Endothelial cell of umbilical vein (primary cell): Measurements from ENCODE around the gene EFEMP1. TPM values are rescaled to one million over a fixed set of nuclear protein-coding genes. Genes with fewer than 3 reads are reported as not detected.

Experiments
- BruUV-seq: library from RNA; stranded (reverse); fragments of 400-500 nt; replicated peaks from 2 replicates; lab custom pipeline; 2021; lab: Mats Ljungman, UMichigan
- CTCF ChIA-PET: fragments of 300-600, 350-600 bp; sonication (Branson Sonifier 250); formaldehyde crosslinking; loops from one replicate; lab custom pipeline; 2021; ENCODE audit warnings: antibody characterized with exemption, inconsistent platforms; lab: Charles Lee
- POLR2A ChIA-PET: fragments of 300-600, 350-600 bp; sonication (Branson Sonifier 250); formaldehyde crosslinking; loops from one replicate; lab custom pipeline; 2021; ENCODE audit warnings: antibody characterized with exemption, inconsistent platforms; lab: Charles Lee
- DNase-seq: peaks from one replicate; pipeline ENCODE4 v3.0.0-alpha.2; 2011; ENCODE audit warnings: low read depth, low spot score
- FAIRE-seq: peaks from 2 replicates; lab custom pipeline; 2011; peaks lifted over from hg19 to GRCh38; lab: Jason Lieb, UNC
- H2AFZ ChIP-seq: 2 replicates; pipeline ENCODE4 v1.6.0; 2012; ENCODE audit warnings: low read depth, low read length, control low read depth, inconsistent platforms
- H3K27ac ChIP-seq: 2 replicates; pipeline ENCODE4 v1.5.1; 2011; ENCODE audit warnings: low read depth, mild to moderate bottlenecking, control low read depth, low read length, moderate library complexity; ENCODE audit not compliant: insufficient read depth
- H3K27me3 ChIP-seq, 2 experiments: 2 replicates each; pipeline versions ENCODE4 v1.6.0 to v1.6.1; 2011; ENCODE audit warnings: low read length in 2 of 2, mixed read lengths in 1 of 2; ENCODE audit not compliant: control insufficient read depth in 2 of 2, insufficient read depth in 2 of 2
- H3K36me3 ChIP-seq, 2 experiments: 2 replicates in 1 of 2; 3 replicates in 1 of 2; pipeline ENCODE4 v1.5.1; 2011; ENCODE audit warnings: low read length in 2 of 2, mild to moderate bottlenecking in 1 of 2, moderate library complexity in 1 of 2; ENCODE audit not compliant: control insufficient read depth in 2 of 2, insufficient read depth in 2 of 2; ENCODE audit errors: extremely low read depth in 1 of 2
- H3K4me1 ChIP-seq: 3 replicates; pipeline ENCODE4 v1.5.1; 2011; ENCODE audit warnings: mild to moderate bottlenecking, low read length; ENCODE audit not compliant: control insufficient read depth, insufficient read depth; ENCODE audit errors: extremely low read depth
- H3K4me2 ChIP-seq: 2 replicates; pipeline ENCODE4 v1.6.1; 2011; ENCODE audit warnings: low read length, control low read depth, mixed read lengths; ENCODE audit not compliant: insufficient read depth
- H3K4me3 ChIP-seq, 3 experiments: fragments of 200-600 bp in 1 of 3; sonication (generic), shearing (Covaris generic) in 1 of 3; replicated peaks in 1 of 3; 2 replicates each; pipeline ENCODE4 v1.5.1; 2011 to 2016; ENCODE audit warnings: control low read depth in 3 of 3, low read length in 3 of 3, mild to moderate bottlenecking in 2 of 3, inconsistent platforms in 1 of 3, low read depth in 1 of 3, moderate library complexity in 1 of 3; ENCODE audit not compliant: insufficient read depth in 1 of 3
- H3K79me2 ChIP-seq: 2 replicates; pipeline ENCODE4 v1.6.0; 2012; ENCODE audit warnings: low read length, inconsistent platforms; ENCODE audit not compliant: control insufficient read depth, insufficient read depth
- H3K9ac ChIP-seq: replicated peaks from 2 replicates; pipeline ENCODE3; 2011; ENCODE audit warnings: low read length, control low read depth; ENCODE audit not compliant: insufficient read depth; ENCODE audit errors: extremely low read depth
- H3K9me1 ChIP-seq: replicated peaks from 3 replicates; pipeline ENCODE4 v1.6.0; 2011; ENCODE audit warnings: mild to moderate bottlenecking, low read length; ENCODE audit not compliant: control insufficient read depth, insufficient read depth; ENCODE audit errors: extremely low read depth
- H3K9me3 ChIP-seq: replicated peaks from 2 replicates; pipeline ENCODE4 v1.5.1; 2012; ENCODE audit warnings: low read length, inconsistent platforms; ENCODE audit not compliant: control insufficient read depth, insufficient read depth
- H4K20me1 ChIP-seq: replicated peaks from 2 replicates; pipeline ENCODE3; 2011; ENCODE audit warnings: mild to moderate bottlenecking, low read length; ENCODE audit not compliant: control insufficient read depth, insufficient read depth; ENCODE audit errors: extremely low read depth
- EZH2 ChIP-seq: IDR thresholded peaks from 2 replicates; pipeline ENCODE4 v1.6.1; 2012; ENCODE audit warnings: borderline replicate concordance, low read depth, mild to moderate bottlenecking, moderate library complexity, low read length, inconsistent platforms; ENCODE audit not compliant: severe bottlenecking
- FOS ChIP-seq: IDR thresholded peaks from 2 replicates; pipeline ENCODE4 v1.6.1; 2011; ENCODE audit warnings: mild to moderate bottlenecking, low read length, moderate library complexity, borderline replicate concordance; ENCODE audit not compliant: insufficient read depth
- GATA2 ChIP-seq: IDR thresholded peaks from 2 replicates; pipeline ENCODE4 v1.7.0; 2011; ENCODE audit warnings: low read depth, mild to moderate bottlenecking, moderate library complexity, mixed read lengths, low read length; ENCODE audit not compliant: insufficient read length, insufficient read depth
- JUN ChIP-seq: IDR thresholded peaks from 2 replicates; pipeline ENCODE4 v1.6.1; 2011; ENCODE audit warnings: borderline replicate concordance, low read depth; ENCODE audit not compliant: insufficient read length, insufficient read depth
- MYC ChIP-seq: IDR thresholded peaks from one replicate; pipeline ENCODE4 v1.6.1; 2011; ENCODE audit warnings: mild to moderate bottlenecking, low read depth, low read length
- POLR2A ChIP-seq: IDR thresholded peaks from 2 replicates; pipeline ENCODE4 v1.6.1; 2012; ENCODE audit warnings: low read depth, mild to moderate bottlenecking, control low read depth, low read length
- POLR2AphosphoS5 ChIP-seq: IDR thresholded peaks from 2 replicates; pipeline ENCODE4 v1.6.1; 2012; ENCODE audit warnings: low read depth, mild to moderate bottlenecking, control low read depth, low read length, moderate library complexity; ENCODE audit not compliant: insufficient read depth
- dilution Hi-C: fragments of 300-500 bp; cut with MboI; formaldehyde crosslinking; loops from one replicate; pipeline ENCODE4 v1.15.0; 2019; ENCODE audit warnings: low sequenced_read_pairs; ENCODE audit not compliant: extremely low pct_ligation_motif_present
- intact Hi-C: fragments of 100-400 bp; cut with micrococcal nuclease; formaldehyde crosslinking; loops from one replicate; pipeline ENCODE4 v1.10.0; 2022
- polyA plus RNA-seq, 4 experiments: library from polyadenylated mRNA; depleted of rRNA in 3 of 4; stranded (reverse) in 3 of 4; unstranded in 1 of 4; fragments of >200 nt; gene quantifications; 2 replicates each; pipeline versions ENCODE4 v1.2.1 to v1.2.3, GENCODE V29; 2011 to 2012; ENCODE audit warnings: missing spikeins in 1 of 4
- total RNA-seq: library from RNA; stranded (reverse); gene quantifications from 2 replicates; pipeline ENCODE4 v1.2.3, GENCODE V29; 2021
- TF ChIP-seq, protein P1 (sequence below), 2 donors: IDR thresholded peaks; 1 replicate in 1 of 2; 2 replicates in 1 of 2; pipeline ENCODE4 v1.5.1; 2011; ENCODE audit warnings: low read length in 2 of 2, mild to moderate bottlenecking in 2 of 2, moderate library complexity in 2 of 2, control low read depth in 1 of 2, inconsistent platforms in 1 of 2, low read depth in 1 of 2; ENCODE audit not compliant: insufficient read depth in 1 of 2; ENCODE audit errors: extremely low read depth in 1 of 2
- TF ChIP-seq, protein P2 (sequence below): IDR thresholded peaks from 2 replicates; pipeline ENCODE4 v1.6.1; 2011; ENCODE audit not compliant: insufficient read depth, insufficient read length

The EFEMP1 gene
- total and polyA plus RNA-seq, 2 donors (not counting 3 experiments of a cell fraction or from before 2014, with no cell fraction given) = 2,981 to 11,813 TPM

DNA sequence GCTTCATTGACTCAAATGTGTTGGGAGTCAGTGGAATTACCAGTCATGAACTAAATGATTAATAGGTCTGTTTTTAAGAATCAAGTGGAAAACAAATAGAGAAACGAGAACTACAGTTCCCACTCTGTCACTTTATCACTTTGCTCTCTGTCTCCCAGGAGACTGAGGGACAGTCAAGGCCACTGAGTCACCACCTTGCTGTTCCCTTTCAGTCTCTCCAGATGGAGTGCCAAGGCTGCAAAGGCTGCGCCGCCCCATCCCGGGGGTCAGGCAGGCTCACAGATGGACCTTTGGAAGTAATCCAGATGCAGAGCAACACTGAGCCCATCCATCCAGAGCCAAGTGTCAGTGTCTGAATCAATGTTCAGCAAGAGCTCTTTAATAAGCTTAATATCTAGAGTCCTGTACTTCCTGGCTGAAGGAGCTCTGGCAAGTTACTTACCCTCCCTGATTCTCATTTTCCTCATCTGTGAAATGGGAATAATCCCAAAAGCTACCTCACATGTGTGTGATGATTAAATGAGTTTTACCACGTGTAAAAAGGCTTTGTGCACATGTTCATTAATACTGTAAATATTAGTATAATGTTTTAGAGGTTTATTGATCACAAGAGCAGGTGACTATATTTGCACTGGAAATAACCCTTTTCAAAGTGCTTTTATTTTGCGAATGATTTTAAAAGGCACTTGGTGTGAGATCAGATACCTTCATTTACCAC, 43.0 kb upstream of the EFEMP1 start:
- Histone ChIP-seq H3K4me1 (peaks cover 50% of the 10 kb centered on the region), H3K79me2 (peaks cover 4% of the 10 kb centered on the region), H3K4me3 (no peak overlapping the region), H3K9me3 (no peaks in the 10 kb centered on the region), H3K9ac (peak overlapping the region; percentile 70), H3K36me3 (no peaks in the 10 kb centered on the region), H3K9me1 (no peaks in the 10 kb centered on the region), H4K20me1 (no peaks in the 10 kb centered on the region), H2AFZ (no peak overlapping the region), H3K4me2 (peak overlapping the region; percentile 26), H3K27ac (peak overlapping the region; percentile 97), H3K27me3 (no peaks in the 10 kb centered on the region)
- BruUV-seq = TSS peak; percentile 87
- ChIA-PET CTCF (interaction anchor here (1.0 to 4.6 kb wide), 8 partner anchors 11 to 195 kb away, joined by 3 to 38 read pairs (median 8); no protein-coding TSS in a partner anchor), POLR2A (interaction anchor here (1.1 to 4.3 kb wide), 6 partner anchors 27 to 108 kb away, joined by 3 to 40 read pairs (median 10); partner anchors contain the start of gene EFEMP1)
- DNase-seq = peak; percentile 97
- intact Hi-C loops = loop anchor here (1.0 kb wide), 6 partner anchors 20 to 166 kb away; no protein-coding TSS in a partner anchor
- FAIRE-seq = peak; percentile 74
- dilution Hi-C loops = no loop called here
- no peak for TF ChIP-seq JUN
- no peak for TF ChIP-seq EZH2
- TF ChIP-seq, protein P1, sequence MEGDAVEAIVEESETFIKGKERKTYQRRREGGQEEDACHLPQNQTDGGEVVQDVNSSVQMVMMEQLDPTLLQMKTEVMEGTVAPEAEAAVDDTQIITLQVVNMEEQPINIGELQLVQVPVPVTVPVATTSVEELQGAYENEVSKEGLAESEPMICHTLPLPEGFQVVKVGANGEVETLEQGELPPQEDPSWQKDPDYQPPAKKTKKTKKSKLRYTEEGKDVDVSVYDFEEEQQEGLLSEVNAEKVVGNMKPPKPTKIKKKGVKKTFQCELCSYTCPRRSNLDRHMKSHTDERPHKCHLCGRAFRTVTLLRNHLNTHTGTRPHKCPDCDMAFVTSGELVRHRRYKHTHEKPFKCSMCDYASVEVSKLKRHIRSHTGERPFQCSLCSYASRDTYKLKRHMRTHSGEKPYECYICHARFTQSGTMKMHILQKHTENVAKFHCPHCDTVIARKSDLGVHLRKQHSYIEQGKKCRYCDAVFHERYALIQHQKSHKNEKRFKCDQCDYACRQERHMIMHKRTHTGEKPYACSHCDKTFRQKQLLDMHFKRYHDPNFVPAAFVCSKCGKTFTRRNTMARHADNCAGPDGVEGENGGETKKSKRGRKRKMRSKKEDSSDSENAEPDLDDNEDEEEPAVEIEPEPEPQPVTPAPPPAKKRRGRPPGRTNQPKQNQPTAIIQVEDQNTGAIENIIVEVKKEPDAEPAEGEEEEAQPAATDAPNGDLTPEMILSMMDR (IDR thresholded peaks at IDR 0.05; ENCODE audit: extremely low read depth in 1 of 2, insufficient read depth in 1 of 2, low read depth in 1 of 2, low read length in 2 of 2) = peak; percentile 7
- TF ChIP-seq, protein P2, sequence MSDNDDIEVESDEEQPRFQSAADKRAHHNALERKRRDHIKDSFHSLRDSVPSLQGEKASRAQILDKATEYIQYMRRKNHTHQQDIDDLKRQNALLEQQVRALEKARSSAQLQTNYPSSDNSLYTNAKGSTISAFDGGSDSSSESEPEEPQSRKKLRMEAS = no peak
- TF ChIP-seq POLR2AphosphoS5 = peak; percentile 67
- peak; percentile 58 for TF ChIP-seq FOS
- peak; percentile 48 for TF ChIP-seq POLR2A
- TF ChIP-seq MYC = no peak
- no peak for TF ChIP-seq GATA2
